ENCODE data around the gene MEAF6.

GRCh38 chr1:37442644-37443043 lies 71.9 kb downstream of the MEAF6 start:
- no peak for TF ChIP-seq CTCF (IDR thresholded peaks at IDR 0.05)
- no peak for TF ChIP-seq EZH2 (IDR thresholded peaks at IDR 0.05)
- TF ChIP-seq EZH2phosphoT487 (IDR thresholded peaks at IDR 0.05) = no peak
